ENCODE results near the gene NHEJ1.

The NHEJ1 gene

DNA sequence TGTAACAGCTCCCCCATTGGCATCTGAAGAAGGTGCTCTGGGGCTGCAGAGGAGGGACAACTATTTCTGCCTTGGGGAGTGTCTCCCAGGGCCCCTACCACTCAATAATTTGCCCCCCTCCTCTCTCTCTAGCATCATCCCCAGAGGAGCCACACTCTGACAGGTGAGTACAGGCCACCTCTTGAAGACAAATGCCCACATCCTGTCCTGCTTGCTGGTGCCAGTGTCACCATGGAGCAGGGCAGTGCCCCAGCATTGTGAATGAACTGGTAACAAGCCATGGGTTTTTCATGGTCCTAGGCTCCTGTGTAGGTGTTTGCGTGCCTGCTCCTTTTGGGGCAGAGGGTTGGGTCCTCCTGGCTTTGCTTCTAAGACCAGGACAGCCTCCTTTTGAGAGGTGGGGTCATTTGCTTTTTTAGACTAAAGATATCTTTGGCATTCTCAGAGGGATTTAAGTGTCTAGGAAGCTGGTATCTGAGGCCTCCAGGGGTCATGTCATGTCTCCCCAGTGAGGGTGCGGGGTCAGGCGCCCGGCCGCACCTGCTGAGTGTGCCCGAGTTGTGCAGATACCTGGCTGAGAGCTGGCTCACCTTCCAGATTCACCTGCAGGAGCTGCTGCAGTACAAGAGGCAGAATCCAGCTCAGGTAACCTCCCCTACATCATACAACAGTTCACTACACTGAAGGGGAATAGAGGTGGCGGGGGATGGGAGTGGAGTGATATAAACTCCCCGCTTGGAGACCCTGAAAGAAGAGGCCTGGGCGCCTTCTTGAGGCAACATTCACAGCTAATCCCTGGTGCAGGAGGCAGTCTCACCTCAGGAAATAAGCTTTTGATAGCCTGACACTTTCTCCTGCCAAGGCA, 19.2 kb upstream of the NHEJ1 start:
- no peak overlapping the region for H3K27ac ChIP-seq (ENCODE audit: low read length)
- H3K4me1 ChIP-seq (ENCODE audit: control insufficient read depth in 1 of 2, insufficient read depth in 2 of 2, low read length in 2 of 2), result peaks cover 19 to 30% of the 10 kb centered on the region in 2 donors
- peak overlapping the region in 1 of 2 donors; percentile 88 for H3K4me3 ChIP-seq (ENCODE audit: low read depth in 1 of 2, low read length in 2 of 2)

DNA sequence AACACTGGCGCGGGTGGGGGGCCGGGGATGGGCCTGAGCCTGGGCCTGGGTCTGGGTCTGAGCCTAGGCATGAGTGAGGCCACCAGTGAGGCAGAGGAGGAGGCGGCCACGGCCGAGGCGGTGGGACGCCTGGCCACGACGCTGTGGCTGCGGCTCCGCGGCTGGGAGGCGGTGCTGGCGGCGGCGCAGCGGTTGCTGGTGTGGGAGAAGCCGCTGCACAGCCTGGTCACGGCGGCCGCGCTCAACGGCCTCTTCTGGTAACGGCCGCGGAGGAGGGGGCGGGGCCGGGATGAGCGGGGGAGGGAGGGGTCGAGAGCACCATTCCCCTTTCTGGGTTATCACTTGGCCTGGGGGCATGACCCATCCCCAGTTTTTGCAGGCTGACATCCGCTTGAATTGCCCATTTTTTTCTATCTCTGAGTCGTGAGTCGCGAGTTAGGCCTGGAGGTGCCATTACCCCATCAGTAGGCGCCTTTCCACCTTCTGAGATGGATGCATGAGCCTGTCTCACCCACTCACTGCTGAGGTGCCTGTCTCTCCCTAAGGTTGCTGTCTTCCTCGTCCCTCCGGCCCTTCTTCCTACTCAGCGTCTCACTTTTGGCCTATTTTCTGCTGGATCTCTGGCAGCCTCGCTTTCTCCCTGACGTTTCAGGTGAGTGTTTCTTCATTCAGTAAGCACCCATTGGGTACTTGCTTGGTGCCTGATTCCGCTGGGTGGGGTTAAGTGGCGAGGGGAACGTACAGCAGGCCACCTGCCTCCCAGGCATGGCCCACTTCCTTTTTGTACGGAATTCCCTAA, 18.0 kb upstream of the NHEJ1 start:
- peaks cover 19 to 36% of the 10 kb centered on the region in 2 donors for H3K4me1 ChIP-seq (ENCODE audit: control insufficient read depth in 1 of 2, insufficient read depth in 2 of 2, low read length in 2 of 2)
- peaks cover 47 to 57% of the 10 kb centered on the region in 2 donors for H3K36me3 ChIP-seq (ENCODE audit: control insufficient read depth in 1 of 2, insufficient read depth in 2 of 2, low read length in 2 of 2)
- H3K4me3 ChIP-seq (ENCODE audit: low read depth in 1 of 2, low read length in 2 of 2), result peak overlapping the region; percentile 74 to 88
- H3K27ac ChIP-seq (ENCODE audit: low read length), result peak overlapping the region; percentile 14
- H3K27me3 ChIP-seq (ENCODE audit: low read depth, low read length), result no peaks in the 10 kb centered on the region
- H3K9me3 ChIP-seq (ENCODE audit: control insufficient read depth in 1 of 2, low read length in 2 of 2), result no peaks in the 10 kb centered on the region

More for the DNA sequence above, 19.2 kb upstream of the NHEJ1 start:
- Histone ChIP-seq H3K27me3 (ENCODE audit: low read depth, low read length) (no peaks in the 10 kb centered on the region), H3K9me3 (ENCODE audit: control insufficient read depth in 1 of 2, low read length in 2 of 2) (no peaks in the 10 kb centered on the region), H3K36me3 (ENCODE audit: control insufficient read depth in 1 of 2, insufficient read depth in 2 of 2, low read length in 2 of 2) (peaks cover 43 to 55% of the 10 kb centered on the region in 2 donors)

DNA sequence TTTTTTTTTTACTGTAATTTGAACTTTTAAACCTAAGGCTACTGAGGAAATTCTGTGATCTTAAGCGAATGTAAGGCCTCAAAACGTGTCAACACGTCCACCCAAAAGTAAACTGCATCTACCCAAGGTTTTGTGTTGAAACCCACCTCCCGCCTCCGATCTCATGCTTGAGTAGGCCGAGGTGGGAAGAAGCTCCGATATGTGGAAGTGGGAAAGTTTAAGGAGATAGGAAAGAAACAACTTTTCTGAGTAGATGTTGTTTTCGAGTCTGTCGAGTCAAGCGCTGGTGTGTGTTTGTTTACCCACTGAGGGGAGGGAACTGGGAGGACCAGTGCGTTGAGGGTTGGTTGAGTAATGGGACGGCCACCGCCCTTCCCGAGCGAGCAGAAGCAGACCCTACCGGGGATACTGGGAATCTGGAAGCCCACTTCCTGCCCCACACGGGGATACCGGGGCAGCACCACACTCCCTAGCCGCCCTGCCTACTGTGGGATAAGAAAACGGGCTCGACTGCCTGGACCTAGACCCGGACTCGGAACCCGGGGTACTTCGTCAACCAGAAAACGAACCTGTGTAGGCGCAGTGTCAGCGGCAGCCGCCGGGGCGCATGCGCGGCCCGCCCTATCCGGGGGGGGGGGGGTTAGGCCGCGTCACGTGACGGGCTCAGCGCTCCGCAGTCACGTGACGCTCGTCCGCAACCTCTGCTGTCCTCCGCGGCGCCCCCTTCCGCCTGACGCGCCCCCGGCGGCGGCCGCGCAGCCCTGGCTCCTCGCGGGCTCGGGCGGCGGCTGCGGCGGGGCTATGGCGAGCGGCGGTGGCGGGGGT, 17.1 kb upstream of the NHEJ1 start, which contains the start of gene RETREG2:
Gene RETREG2, plus strand, starts transcription at position 724 of the 825 bp plus-strand sequence. Its CDS starts 78 bp downstream, at position 802.
- Histone ChIP-seq H3K27ac (ENCODE audit: low read length) (peak within 1 kb of the TSS; percentile 100), H3K36me3 (ENCODE audit: control insufficient read depth in 1 of 2, insufficient read depth in 2 of 2, low read length in 2 of 2) (peaks cover 46 to 55% of the 10 kb centered on the region in 2 donors), H3K9me3 (ENCODE audit: control insufficient read depth in 1 of 2, low read length in 2 of 2) (no peaks in the 10 kb centered on the region), H3K4me1 (ENCODE audit: control insufficient read depth in 1 of 2, insufficient read depth in 2 of 2, low read length in 2 of 2) (peaks cover 19 to 33% of the 10 kb centered on the region in 2 donors), H3K27me3 (ENCODE audit: low read depth, low read length) (no peaks in the 10 kb centered on the region), H3K4me3 (ENCODE audit: low read depth in 1 of 2, low read length in 2 of 2) (peak within 1 kb of the TSS; percentile 88 to 89)

DNA sequence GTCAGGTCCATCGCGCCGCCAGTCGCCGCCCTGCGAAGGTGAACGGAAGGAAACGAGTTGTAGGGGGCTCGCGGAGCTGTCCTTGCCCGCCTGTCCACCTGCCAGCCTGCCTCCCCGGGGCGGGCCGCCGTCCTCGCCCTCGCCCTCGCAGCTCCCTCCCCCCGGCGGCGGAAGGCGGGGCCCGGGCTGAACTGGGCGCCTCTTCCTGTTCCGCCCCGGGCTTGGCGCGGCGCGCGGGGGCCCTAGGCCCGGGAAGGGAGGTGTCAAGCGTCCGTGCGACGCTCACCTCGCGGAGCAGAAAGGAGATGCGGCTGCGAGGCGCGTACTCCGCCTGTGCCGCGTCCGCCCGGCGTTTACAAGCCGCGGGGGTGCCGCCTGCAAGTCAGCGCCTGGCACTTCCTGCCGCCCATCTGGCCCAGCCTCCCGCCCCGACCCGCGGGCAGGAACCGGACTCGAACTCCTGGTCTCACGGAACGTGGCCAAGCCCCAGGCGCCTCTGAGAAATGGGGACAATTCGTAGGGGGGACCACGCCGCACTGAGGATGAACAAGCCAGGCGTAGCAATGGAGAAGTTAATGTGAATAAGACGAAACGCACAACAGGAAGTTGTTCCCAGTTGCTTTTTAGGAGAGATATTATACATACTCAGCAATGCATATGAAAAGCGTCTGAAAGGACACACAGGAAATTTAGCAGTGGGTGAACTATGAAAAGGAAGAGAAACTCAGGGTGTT, 16.4 kb upstream of the NHEJ1 start, which contains the start of gene CNPPD1:
Gene CNPPD1, minus strand, starts transcription at position 108 of the 734 bp plus-strand sequence. Its CDS starts 97 bp downstream, at position 11.
- H3K36me3 ChIP-seq (ENCODE audit: control insufficient read depth in 1 of 2, insufficient read depth in 2 of 2, low read length in 2 of 2), result peaks cover 46 to 53% of the 10 kb centered on the region in 2 donors
- H3K27ac ChIP-seq (ENCODE audit: low read length), result peak within 1 kb of the TSS; percentile 100
- peaks cover 19 to 33% of the 10 kb centered on the region in 2 donors for H3K4me1 ChIP-seq (ENCODE audit: control insufficient read depth in 1 of 2, insufficient read depth in 2 of 2, low read length in 2 of 2)
- peak within 1 kb of the TSS; percentile 88 to 89 for H3K4me3 ChIP-seq (ENCODE audit: low read depth in 1 of 2, low read length in 2 of 2)
- H3K27me3 ChIP-seq (ENCODE audit: low read depth, low read length), result no peaks in the 10 kb centered on the region
- no peaks in the 10 kb centered on the region for H3K9me3 ChIP-seq (ENCODE audit: control insufficient read depth in 1 of 2, low read length in 2 of 2)

DNA sequence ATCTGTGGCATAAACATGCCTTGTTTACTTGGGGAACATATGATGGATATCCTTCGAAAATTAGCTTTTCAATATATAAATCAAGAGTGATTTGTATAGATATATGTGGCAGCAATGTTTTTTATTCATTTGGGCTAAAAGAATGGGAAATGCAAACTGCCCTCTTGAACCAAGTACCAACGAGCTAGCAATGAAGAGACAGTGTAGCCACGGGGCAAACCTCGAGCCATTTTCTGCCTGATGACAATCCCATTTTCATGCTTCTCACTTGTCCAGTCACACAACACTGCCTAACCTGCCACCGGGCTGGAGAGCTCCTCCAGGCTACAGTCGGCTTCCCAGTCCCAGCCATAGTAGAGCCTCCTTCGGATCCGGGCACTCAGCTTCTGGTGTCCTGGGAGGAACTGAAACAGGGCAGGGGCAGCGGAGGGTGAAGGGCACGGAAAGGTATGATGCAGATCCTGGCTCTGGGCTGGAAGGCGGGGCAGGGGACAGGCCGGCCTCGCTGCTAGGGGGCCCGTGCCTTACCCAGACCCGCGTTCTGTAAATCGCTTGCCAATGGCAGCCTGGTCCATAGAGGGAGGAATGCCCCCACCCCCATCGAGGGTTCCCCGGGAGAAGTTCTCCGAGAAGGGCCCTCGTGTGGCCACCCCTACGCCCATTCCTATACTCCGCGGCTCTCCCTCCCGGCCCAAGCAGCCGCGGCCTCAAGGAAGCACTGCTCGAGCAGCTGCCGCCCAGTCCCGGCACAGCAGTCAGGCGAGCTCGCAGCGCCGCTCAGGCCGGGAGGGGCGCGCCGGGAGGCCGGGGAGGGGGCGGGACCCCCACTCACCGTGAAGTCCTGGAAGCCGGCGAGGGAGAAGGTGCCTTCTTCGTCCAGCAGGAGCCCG, 15.6 kb upstream of the NHEJ1 start:
- peaks cover 19 to 35% of the 10 kb centered on the region in 2 donors for H3K4me1 ChIP-seq (ENCODE audit: control insufficient read depth in 1 of 2, insufficient read depth in 2 of 2, low read length in 2 of 2)
- no peaks in the 10 kb centered on the region for H3K27me3 ChIP-seq (ENCODE audit: low read depth, low read length)
- H3K4me3 ChIP-seq (ENCODE audit: low read depth in 1 of 2, low read length in 2 of 2), result peak overlapping the region; percentile 88 to 89
- H3K27ac ChIP-seq (ENCODE audit: low read length), result peak overlapping the region; percentile 100
- H3K9me3 ChIP-seq (ENCODE audit: control insufficient read depth in 1 of 2, low read length in 2 of 2), result no peaks in the 10 kb centered on the region
- H3K36me3 ChIP-seq (ENCODE audit: control insufficient read depth in 1 of 2, insufficient read depth in 2 of 2, low read length in 2 of 2), result peaks cover 42 to 45% of the 10 kb centered on the region in 2 donors

DNA sequence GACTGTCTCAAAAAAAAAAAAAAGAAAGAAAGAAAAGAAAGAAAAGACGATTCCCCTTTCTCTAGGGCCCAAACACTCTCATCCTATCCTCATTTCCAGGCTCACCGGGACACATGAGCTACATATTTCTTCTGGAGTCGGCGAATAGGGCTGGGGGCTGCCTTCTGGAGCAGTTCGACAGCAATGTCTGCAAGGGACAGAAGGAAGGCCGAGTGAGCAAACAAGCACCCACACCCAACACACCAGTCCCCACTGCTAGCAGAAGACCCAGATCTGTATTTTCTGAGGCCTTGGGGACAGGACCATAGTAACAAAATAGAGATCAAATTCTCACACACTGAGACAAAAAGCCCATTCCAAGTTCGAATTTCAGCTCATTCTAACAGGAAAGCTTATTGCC, 14.9 kb upstream of the NHEJ1 start:
- H3K27ac ChIP-seq (ENCODE audit: low read length), result peak overlapping the region; percentile 100
- H3K36me3 ChIP-seq (ENCODE audit: control insufficient read depth in 1 of 2, insufficient read depth in 2 of 2, low read length in 2 of 2), result peaks cover 35 to 38% of the 10 kb centered on the region in 2 donors
- H3K9me3 ChIP-seq (ENCODE audit: control insufficient read depth in 1 of 2, low read length in 2 of 2), result no peaks in the 10 kb centered on the region
- peaks cover 19 to 40% of the 10 kb centered on the region in 2 donors for H3K4me1 ChIP-seq (ENCODE audit: control insufficient read depth in 1 of 2, insufficient read depth in 2 of 2, low read length in 2 of 2)
- H3K4me3 ChIP-seq (ENCODE audit: low read depth in 1 of 2, low read length in 2 of 2), result peak overlapping the region; percentile 88 to 89
- no peaks in the 10 kb centered on the region for H3K27me3 ChIP-seq (ENCODE audit: low read depth, low read length)

DNA sequence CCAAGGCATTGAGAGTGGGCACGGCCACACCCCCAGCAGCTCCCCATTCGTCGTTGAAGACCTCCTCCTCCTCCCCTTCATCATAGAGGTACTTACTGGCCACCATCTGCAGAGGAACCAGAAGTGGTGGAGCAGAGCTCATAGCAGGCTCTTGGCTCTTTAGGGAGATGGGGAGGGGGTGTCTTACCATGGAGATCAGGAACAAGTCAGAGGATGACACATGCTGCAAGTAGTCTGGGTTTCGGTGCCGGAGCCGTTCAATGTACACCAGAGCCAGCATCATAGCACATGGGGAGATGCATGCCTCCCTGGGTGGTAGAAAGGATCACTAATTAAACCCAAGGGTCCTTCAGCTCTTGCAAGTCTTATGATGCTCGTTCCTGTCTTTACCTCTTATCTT, 14.2 kb upstream of the NHEJ1 start:
- Histone ChIP-seq H3K36me3 (ENCODE audit: control insufficient read depth in 1 of 2, insufficient read depth in 2 of 2, low read length in 2 of 2) (peaks cover 31 to 33% of the 10 kb centered on the region in 2 donors), H3K4me1 (ENCODE audit: control insufficient read depth in 1 of 2, insufficient read depth in 2 of 2, low read length in 2 of 2) (peaks cover 19 to 37% of the 10 kb centered on the region in 2 donors), H3K27ac (ENCODE audit: low read length) (no peak overlapping the region), H3K27me3 (ENCODE audit: low read depth, low read length) (no peaks in the 10 kb centered on the region), H3K4me3 (ENCODE audit: low read depth in 1 of 2, low read length in 2 of 2) (no peak overlapping the region), H3K9me3 (ENCODE audit: control insufficient read depth in 1 of 2, low read length in 2 of 2) (no peaks in the 10 kb centered on the region)

DNA sequence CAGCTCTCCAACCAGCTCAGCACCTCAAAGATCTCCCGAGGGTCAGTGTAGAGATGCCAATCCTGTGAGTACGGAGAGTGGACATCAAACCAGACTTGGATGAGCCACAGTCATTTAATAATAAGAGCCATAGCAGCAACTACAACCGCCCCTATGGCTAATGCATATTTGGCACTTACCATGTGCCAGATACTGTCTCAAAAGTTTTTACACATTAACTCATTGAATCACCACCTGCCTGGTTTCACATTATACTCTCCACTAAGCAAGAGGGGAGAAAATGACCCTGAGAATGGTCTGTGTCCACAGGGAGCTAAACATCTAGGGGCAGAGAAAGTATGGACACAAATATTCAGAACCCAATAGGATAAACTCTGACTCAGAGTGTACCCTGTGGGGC, 13.5 kb upstream of the NHEJ1 start:
- H3K36me3 ChIP-seq (ENCODE audit: control insufficient read depth in 1 of 2, insufficient read depth in 2 of 2, low read length in 2 of 2), result peaks cover 27 to 33% of the 10 kb centered on the region in 2 donors
- H3K4me1 ChIP-seq (ENCODE audit: control insufficient read depth in 1 of 2, insufficient read depth in 2 of 2, low read length in 2 of 2), result peaks cover 13 to 31% of the 10 kb centered on the region in 2 donors
- no peak overlapping the region for H3K27ac ChIP-seq (ENCODE audit: low read length)
- H3K4me3 ChIP-seq (ENCODE audit: low read depth in 1 of 2, low read length in 2 of 2), result no peak overlapping the region
- H3K27me3 ChIP-seq (ENCODE audit: low read depth, low read length), result no peaks in the 10 kb centered on the region
- H3K9me3 ChIP-seq (ENCODE audit: control insufficient read depth in 1 of 2, low read length in 2 of 2), result no peaks in the 10 kb centered on the region

DNA sequence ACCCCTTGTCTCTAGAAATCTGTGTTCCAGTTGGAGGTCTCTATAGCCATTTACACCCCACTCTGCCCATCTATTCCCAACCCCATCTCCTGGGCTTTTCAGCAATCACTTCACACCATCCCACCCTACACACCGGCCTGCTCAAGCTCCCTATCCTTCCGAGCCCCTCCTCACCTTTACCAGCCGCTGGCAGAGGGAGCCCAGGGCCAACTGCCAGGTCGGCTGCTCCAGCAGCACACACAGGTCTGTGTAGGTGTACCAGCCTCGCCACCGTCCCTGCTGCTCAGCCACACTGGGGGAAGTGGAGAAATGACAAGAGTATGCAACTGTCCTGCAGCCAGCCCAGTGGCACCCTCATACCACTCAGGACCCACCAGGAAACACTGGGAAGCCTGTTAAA, 12.6 kb upstream of the NHEJ1 start:
- H3K4me3 ChIP-seq (ENCODE audit: low read depth in 1 of 2, low read length in 2 of 2), result no peak overlapping the region
- no peak overlapping the region for H3K27ac ChIP-seq (ENCODE audit: low read length)
- H3K27me3 ChIP-seq (ENCODE audit: low read depth, low read length), result no peaks in the 10 kb centered on the region
- peaks cover 27 to 33% of the 10 kb centered on the region in 2 donors for H3K36me3 ChIP-seq (ENCODE audit: control insufficient read depth in 1 of 2, insufficient read depth in 2 of 2, low read length in 2 of 2)
- H3K4me1 ChIP-seq (ENCODE audit: control insufficient read depth in 1 of 2, insufficient read depth in 2 of 2, low read length in 2 of 2), result peaks cover 7 to 24% of the 10 kb centered on the region in 2 donors
- no peaks in the 10 kb centered on the region for H3K9me3 ChIP-seq (ENCODE audit: control insufficient read depth in 1 of 2, low read length in 2 of 2)

All from muscle layer of duodenum (tissue), 2 donors.